PC-9 (cell line): ENCODE results near the gene SVEP1. TPM values are rescaled to one million over a fixed set of nuclear protein-coding genes. Genes with fewer than 3 reads are reported as not detected.
A peak's percentile ranks its signal among the peaks of the same experiment; 100 is the strongest.

ENCODE experiments used
- BruUV-seq: library from RNA; stranded (reverse); fragments of 400-500 nt; replicated peaks from 2 replicates; lab custom pipeline; 2021; lab: Mats Ljungman, UMichigan
- CTCF ChIA-PET: fragments of 300-600 bp; sonication (Branson Sonifier 250); formaldehyde crosslinking; loops from one replicate; lab custom pipeline; 2022; ENCODE audit warnings: antibody characterized with exemption; lab: Charles Lee
- POLR2A ChIA-PET: fragments of 300-600 bp; sonication (Branson Sonifier 250); formaldehyde crosslinking; loops from one replicate; lab custom pipeline; 2022; ENCODE audit warnings: antibody characterized with exemption; ENCODE audit not compliant: unreplicated experiment; lab: Charles Lee
- DNase-seq, 2 experiments: peaks; one replicate each; pipeline versions ENCODE4 v3.0.0 to v3.0.0-alpha.2; 2015 to 2022; ENCODE audit warnings: mixed read lengths in 1 of 2
- H2AFZ ChIP-seq: fragments of 200-600 bp; sonication (generic); 2 replicates; pipeline ENCODE4 v1.8.1; 2017; ENCODE audit warnings: antibody characterized with exemption
- H3F3A ChIP-seq: fragments of 200-600 bp; sonication (generic); 2 replicates; pipeline ENCODE4 v1.8.1; 2017; ENCODE audit warnings: antibody characterized with exemption, mild to moderate bottlenecking, low read depth; ENCODE audit not compliant: insufficient read depth
- H3K27ac ChIP-seq: fragments of 200-600 bp; sonication (generic); 2 replicates; pipeline ENCODE4 v1.6.1; 2016; ENCODE audit warnings: mixed run types
- H3K27me3 ChIP-seq: fragments of 200-600 bp; sonication (generic); 2 replicates; pipeline ENCODE4 v1.6.1; 2016; ENCODE audit warnings: low read depth, mixed run types; ENCODE audit not compliant: insufficient read depth
- H3K36me3 ChIP-seq: fragments of 200-600 bp; sonication (generic); 2 replicates; pipeline ENCODE4 v1.6.1; 2016; ENCODE audit warnings: low read depth, mixed run types
- H3K4me1 ChIP-seq: fragments of 200-600 bp; sonication (generic); replicated peaks from 2 replicates; pipeline ENCODE4 v1.6.1; 2016; ENCODE audit warnings: mixed run types; ENCODE audit not compliant: insufficient read depth
- H3K4me2 ChIP-seq: fragments of 200-600 bp; sonication (generic); 2 replicates; pipeline ENCODE4 v1.6.1; 2017; ENCODE audit warnings: mixed run types
- H3K4me3 ChIP-seq: fragments of 200-600 bp; sonication (generic); 2 replicates; pipeline ENCODE4 v1.6.1; 2016; ENCODE audit warnings: mixed run types
- H3K79me2 ChIP-seq: fragments of 200-600 bp; sonication (generic); 2 replicates; pipeline ENCODE4 v1.6.1; 2017; ENCODE audit warnings: low read depth, mixed run types
- H3K9me2 ChIP-seq: fragments of 200-600 bp; sonication (generic); 2 replicates; pipeline ENCODE4 v1.8.1; 2017; ENCODE audit warnings: mild to moderate bottlenecking; ENCODE audit not compliant: insufficient read depth
- H3K9me3 ChIP-seq: fragments of 200-600 bp; sonication (generic); 2 replicates; pipeline ENCODE4 v1.8.1; 2016; ENCODE audit warnings: low read depth; ENCODE audit not compliant: insufficient read depth
- H4K20me1 ChIP-seq: fragments of 200-600 bp; sonication (generic); 2 replicates; pipeline ENCODE4 v1.8.1; 2017; ENCODE audit not compliant: insufficient read depth
- CTCF ChIP-seq: fragments of 200-600 bp; sonication (generic); conservative IDR thresholded peaks from 2 replicates; pipeline ENCODE4 v1.6.1; 2017; ENCODE audit warnings: mixed run types, antibody characterized with exemption, mild to moderate bottlenecking, moderate library complexity
- EZH2 ChIP-seq: fragments of 200-600 bp; sonication (generic); IDR thresholded peaks from 2 replicates; pipeline ENCODE4 v1.8.0; 2017; ENCODE audit warnings: antibody characterized with exemption, low read depth
- intact Hi-C: fragments of 100-400 bp; cut with micrococcal nuclease; formaldehyde crosslinking; loops from one replicate; pipeline ENCODE4 v1.10.0; 2022; ENCODE audit not compliant: unreplicated experiment
- total RNA-seq: library from RNA; stranded (reverse); gene quantifications from 2 replicates; pipeline ENCODE4 v1.2.3, GENCODE V29; 2021

SVEP1 gene
- total RNA-seq, 1 experiment from 2014 or later: 3.3 TPM

DNA sequence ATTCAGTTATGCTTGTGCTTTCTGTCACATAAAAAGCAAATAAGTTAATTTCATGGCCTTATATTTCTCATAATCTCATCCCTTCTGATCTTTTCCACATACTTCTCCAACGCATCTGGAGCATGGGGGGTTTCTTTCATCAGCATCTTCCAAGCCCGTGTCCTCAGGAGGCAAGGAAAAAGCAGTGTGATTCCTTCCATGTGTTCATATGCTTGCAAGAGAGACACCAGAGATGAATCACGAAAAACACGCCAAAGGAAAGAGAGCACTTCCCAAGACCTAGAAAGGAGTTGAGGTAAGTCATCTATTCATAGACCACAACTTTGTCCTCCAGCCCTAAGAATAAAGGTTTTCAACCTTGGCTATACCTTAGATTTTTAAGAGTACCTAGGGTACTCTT, 26.0 kb upstream of the SVEP1 start:
- BruUV-seq: TSS peak; percentile 52
- intact Hi-C loops: no loop called here

DNA sequence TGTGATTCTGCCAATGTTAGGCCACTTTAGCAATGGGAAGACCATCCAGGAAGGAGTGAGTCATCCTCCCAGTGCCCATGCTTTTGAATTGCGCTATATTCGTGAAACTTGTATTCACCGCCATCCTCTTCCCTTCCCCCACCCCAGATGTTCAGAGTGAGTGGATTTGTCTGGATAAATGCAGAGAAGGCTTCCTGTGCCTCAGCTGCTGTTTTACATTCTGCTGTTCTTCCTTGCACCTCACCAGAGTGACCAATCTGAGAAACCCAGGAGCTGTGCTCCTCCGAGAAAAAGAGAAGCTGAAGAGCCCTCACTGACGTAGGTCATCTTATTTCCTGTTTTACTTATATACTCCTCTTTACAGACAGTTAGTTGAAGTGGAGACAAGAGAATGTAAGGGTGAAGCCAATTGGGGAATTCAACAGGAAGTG, 24.6 kb upstream of the SVEP1 start:
- TF ChIP-seq EZH2: no peak
- no peak for TF ChIP-seq CTCF
- H2AFZ ChIP-seq: no peak overlapping the region
- peaks cover 20% of the 10 kb centered on the region; the same call in 1 of the 2 replicates for H3F3A ChIP-seq
- H3K9me2 ChIP-seq: no peaks in the 10 kb centered on the region
- BruUV-seq: no TSS peak
- intact Hi-C loops: loop anchor here (5.0 kb wide), 1 partner anchor 347 kb away; the partner anchor contains the start of gene TXN
- no peak for DNase-seq
- no peaks in the 10 kb centered on the region for H3K27me3 ChIP-seq
- H3K4me2 ChIP-seq: no peak overlapping the region
- peaks cover 26% of the 10 kb centered on the region for H3K4me1 ChIP-seq
- no peaks in the 10 kb centered on the region for H3K36me3 ChIP-seq
- CTCF ChIA-PET: no interaction called here
- no peak overlapping the region for H3K27ac ChIP-seq
- no peak overlapping the region for H3K4me3 ChIP-seq
- POLR2A ChIA-PET: no interaction called here
- H4K20me1 ChIP-seq: no peaks in the 10 kb centered on the region
- no peaks in the 10 kb centered on the region for H3K9me3 ChIP-seq
- H3K79me2 ChIP-seq: no peaks in the 10 kb centered on the region

More for the DNA sequence above, 26.0 kb upstream of the SVEP1 start:
- H3K27me3 ChIP-seq: no peaks in the 10 kb centered on the region
- no peaks in the 10 kb centered on the region for H3K9me3 ChIP-seq
- TF ChIP-seq EZH2: no peak
- TF ChIP-seq CTCF: no peak
- no peak for DNase-seq
- CTCF ChIA-PET: no interaction called here
- H3K4me1 ChIP-seq: peaks cover 26% of the 10 kb centered on the region
- no peaks in the 10 kb centered on the region for H3K36me3 ChIP-seq
- no peak overlapping the region for H3K27ac ChIP-seq
- POLR2A ChIA-PET: no interaction called here
- no peak overlapping the region for H2AFZ ChIP-seq
- no peak overlapping the region for H3K4me2 ChIP-seq
- H3K79me2 ChIP-seq: no peaks in the 10 kb centered on the region
- H3F3A ChIP-seq: peaks cover 20% of the 10 kb centered on the region; the same call in 1 of the 2 replicates
- no peak overlapping the region for H3K4me3 ChIP-seq
- no peaks in the 10 kb centered on the region for H4K20me1 ChIP-seq
- H3K9me2 ChIP-seq: no peaks in the 10 kb centered on the region

- Histone ChIP-seq H3K9me2 (no peaks in the 10 kb centered on the region), H3K27me3 (no peaks in the 10 kb centered on the region), H3K4me3 (no peak overlapping the region), H4K20me1 (no peaks in the 10 kb centered on the region), H3K36me3 (no peaks in the 10 kb centered on the region), H2AFZ (no peak overlapping the region), H3K27ac (peak overlapping the region; percentile 55), H3K79me2 (no peaks in the 10 kb centered on the region), H3F3A (peaks cover 20% of the 10 kb centered on the region; the same call in 1 of the 2 replicates), H3K4me1 (peaks cover 26% of the 10 kb centered on the region), H3K4me2 (peak overlapping the region; percentile 24), H3K9me3 (0 out of 2 replicates have a peak, but pooled peaks cover 6% of the 10 kb centered on the region)
- no peak for TF ChIP-seq EZH2
- no peak for TF ChIP-seq CTCF
- ChIA-PET POLR2A (interaction anchor here (1.0 kb wide), 1 partner anchor 346 kb away, joined by 10 read pairs; the partner anchor contains the start of gene TXN), CTCF (no interaction called here)
- BruUV-seq: no TSS peak
- intact Hi-C loops: loop anchor here (5.0 kb wide), 1 partner anchor 345 kb away; the partner anchor contains the start of gene TXN
- peak; percentile 86 to 90 for DNase-seq
These were observed 22.7 kb upstream of the SVEP1 start for GRCh38 chr9:110602281-110602680.
